Prostate gland (tissue), 2 donors: ENCODE data around the gene HS6ST3.

Source experiments
- POLR2A ChIP-seq: fragments of 450-650 bp; IDR thresholded peaks from one replicate; pipeline ENCODE4 v1.6.1; 2016; ENCODE audit warnings: antibody characterized with exemption, mild to moderate bottlenecking
- TF ChIP-seq, protein P1 (sequence below), 4 experiments: fragments of 200-600 bp in 2 of 4; fragments of 450-650 bp in 2 of 4; sonication (generic) in 2 of 4; IDR thresholded peaks; 1 replicate in 3 of 4; 2 replicates in 1 of 4; pipeline ENCODE4 v1.5.1; 2016 to 2019; ENCODE audit warnings: antibody characterized with exemption in 4 of 4, mild to moderate bottlenecking in 2 of 4, moderate library complexity in 2 of 4

DNA sequence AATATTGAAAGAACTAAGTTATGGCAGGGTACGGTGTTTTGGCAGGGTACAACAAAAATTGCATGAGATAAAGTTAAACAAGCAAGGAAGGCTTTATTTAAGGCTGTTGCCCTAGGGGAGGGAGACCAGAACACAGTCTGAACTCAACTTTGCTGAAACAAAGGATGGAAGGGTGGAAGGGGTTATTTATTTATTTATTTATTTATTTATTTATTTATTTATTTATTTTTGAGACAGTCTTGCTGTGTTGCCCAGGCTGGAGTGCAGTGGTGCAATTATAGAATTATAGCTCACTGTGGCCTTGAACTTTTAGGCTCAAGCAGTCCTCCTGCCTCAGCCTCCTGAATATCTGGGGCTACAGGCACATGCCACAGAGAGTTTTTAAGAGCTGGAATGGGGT lies 75.9 kb downstream of the HS6ST3 start:
- TF ChIP-seq, protein P1, sequence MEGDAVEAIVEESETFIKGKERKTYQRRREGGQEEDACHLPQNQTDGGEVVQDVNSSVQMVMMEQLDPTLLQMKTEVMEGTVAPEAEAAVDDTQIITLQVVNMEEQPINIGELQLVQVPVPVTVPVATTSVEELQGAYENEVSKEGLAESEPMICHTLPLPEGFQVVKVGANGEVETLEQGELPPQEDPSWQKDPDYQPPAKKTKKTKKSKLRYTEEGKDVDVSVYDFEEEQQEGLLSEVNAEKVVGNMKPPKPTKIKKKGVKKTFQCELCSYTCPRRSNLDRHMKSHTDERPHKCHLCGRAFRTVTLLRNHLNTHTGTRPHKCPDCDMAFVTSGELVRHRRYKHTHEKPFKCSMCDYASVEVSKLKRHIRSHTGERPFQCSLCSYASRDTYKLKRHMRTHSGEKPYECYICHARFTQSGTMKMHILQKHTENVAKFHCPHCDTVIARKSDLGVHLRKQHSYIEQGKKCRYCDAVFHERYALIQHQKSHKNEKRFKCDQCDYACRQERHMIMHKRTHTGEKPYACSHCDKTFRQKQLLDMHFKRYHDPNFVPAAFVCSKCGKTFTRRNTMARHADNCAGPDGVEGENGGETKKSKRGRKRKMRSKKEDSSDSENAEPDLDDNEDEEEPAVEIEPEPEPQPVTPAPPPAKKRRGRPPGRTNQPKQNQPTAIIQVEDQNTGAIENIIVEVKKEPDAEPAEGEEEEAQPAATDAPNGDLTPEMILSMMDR (IDR thresholded peaks at IDR 0.05) = no peak
- TF ChIP-seq POLR2A = no peak
